Endothelial cell of umbilical vein (primary cell): ENCODE results near the gene EPHX1. TPM values are rescaled to one million over a fixed set of nuclear protein-coding genes. Genes with fewer than 3 reads are reported as not detected.

Experiments used
- BruUV-seq: library from RNA; stranded (reverse); fragments of 400-500 nt; replicated peaks from 2 replicates; lab custom pipeline; 2021; lab: Mats Ljungman, UMichigan
- CTCF ChIA-PET: fragments of 300-600, 350-600 bp; sonication (Branson Sonifier 250); formaldehyde crosslinking; loops from one replicate; lab custom pipeline; 2021; ENCODE audit warnings: antibody characterized with exemption, inconsistent platforms; lab: Charles Lee
- POLR2A ChIA-PET: fragments of 300-600, 350-600 bp; sonication (Branson Sonifier 250); formaldehyde crosslinking; loops from one replicate; lab custom pipeline; 2021; ENCODE audit warnings: antibody characterized with exemption, inconsistent platforms; lab: Charles Lee
- DNase-seq: peaks from one replicate; pipeline ENCODE4 v3.0.0-alpha.2; 2011; ENCODE audit warnings: low read depth, low spot score
- FAIRE-seq: peaks from 2 replicates; lab custom pipeline; 2011; peaks lifted over from hg19 to GRCh38; lab: Jason Lieb, UNC
- H2AFZ ChIP-seq: 2 replicates; pipeline ENCODE4 v1.6.0; 2012; ENCODE audit warnings: low read depth, low read length, control low read depth, inconsistent platforms
- H3K27ac ChIP-seq: 2 replicates; pipeline ENCODE4 v1.5.1; 2011; ENCODE audit warnings: low read depth, mild to moderate bottlenecking, control low read depth, low read length, moderate library complexity; ENCODE audit not compliant: insufficient read depth
- H3K27me3 ChIP-seq, 2 experiments: 2 replicates each; pipeline versions ENCODE4 v1.6.0 to v1.6.1; 2011; ENCODE audit warnings: low read length in 2 of 2, mixed read lengths in 1 of 2; ENCODE audit not compliant: control insufficient read depth in 2 of 2, insufficient read depth in 2 of 2
- H3K36me3 ChIP-seq, 2 experiments: 2 replicates in 1 of 2; 3 replicates in 1 of 2; pipeline ENCODE4 v1.5.1; 2011; ENCODE audit warnings: low read length in 2 of 2, mild to moderate bottlenecking in 1 of 2, moderate library complexity in 1 of 2; ENCODE audit not compliant: control insufficient read depth in 2 of 2, insufficient read depth in 2 of 2; ENCODE audit errors: extremely low read depth in 1 of 2
- H3K4me1 ChIP-seq: 3 replicates; pipeline ENCODE4 v1.5.1; 2011; ENCODE audit warnings: mild to moderate bottlenecking, low read length; ENCODE audit not compliant: control insufficient read depth, insufficient read depth; ENCODE audit errors: extremely low read depth
- H3K4me2 ChIP-seq: 2 replicates; pipeline ENCODE4 v1.6.1; 2011; ENCODE audit warnings: low read length, control low read depth, mixed read lengths; ENCODE audit not compliant: insufficient read depth
- H3K4me3 ChIP-seq, 3 experiments: fragments of 200-600 bp in 1 of 3; sonication (generic), shearing (Covaris generic) in 1 of 3; replicated peaks in 1 of 3; 2 replicates each; pipeline ENCODE4 v1.5.1; 2011 to 2016; ENCODE audit warnings: control low read depth in 3 of 3, low read length in 3 of 3, mild to moderate bottlenecking in 2 of 3, inconsistent platforms in 1 of 3, low read depth in 1 of 3, moderate library complexity in 1 of 3; ENCODE audit not compliant: insufficient read depth in 1 of 3
- H3K79me2 ChIP-seq: 2 replicates; pipeline ENCODE4 v1.6.0; 2012; ENCODE audit warnings: low read length, inconsistent platforms; ENCODE audit not compliant: control insufficient read depth, insufficient read depth
- H3K9ac ChIP-seq: replicated peaks from 2 replicates; pipeline ENCODE3; 2011; ENCODE audit warnings: low read length, control low read depth; ENCODE audit not compliant: insufficient read depth; ENCODE audit errors: extremely low read depth
- H3K9me1 ChIP-seq: replicated peaks from 3 replicates; pipeline ENCODE4 v1.6.0; 2011; ENCODE audit warnings: mild to moderate bottlenecking, low read length; ENCODE audit not compliant: control insufficient read depth, insufficient read depth; ENCODE audit errors: extremely low read depth
- H3K9me3 ChIP-seq: replicated peaks from 2 replicates; pipeline ENCODE4 v1.5.1; 2012; ENCODE audit warnings: low read length, inconsistent platforms; ENCODE audit not compliant: control insufficient read depth, insufficient read depth
- H4K20me1 ChIP-seq: replicated peaks from 2 replicates; pipeline ENCODE3; 2011; ENCODE audit warnings: mild to moderate bottlenecking, low read length; ENCODE audit not compliant: control insufficient read depth, insufficient read depth; ENCODE audit errors: extremely low read depth
- EZH2 ChIP-seq: IDR thresholded peaks from 2 replicates; pipeline ENCODE4 v1.6.1; 2012; ENCODE audit warnings: borderline replicate concordance, low read depth, mild to moderate bottlenecking, moderate library complexity, low read length, inconsistent platforms; ENCODE audit not compliant: severe bottlenecking
- FOS ChIP-seq: IDR thresholded peaks from 2 replicates; pipeline ENCODE4 v1.6.1; 2011; ENCODE audit warnings: mild to moderate bottlenecking, low read length, moderate library complexity, borderline replicate concordance; ENCODE audit not compliant: insufficient read depth
- GATA2 ChIP-seq: IDR thresholded peaks from 2 replicates; pipeline ENCODE4 v1.7.0; 2011; ENCODE audit warnings: low read depth, mild to moderate bottlenecking, moderate library complexity, mixed read lengths, low read length; ENCODE audit not compliant: insufficient read length, insufficient read depth
- JUN ChIP-seq: IDR thresholded peaks from 2 replicates; pipeline ENCODE4 v1.6.1; 2011; ENCODE audit warnings: borderline replicate concordance, low read depth; ENCODE audit not compliant: insufficient read length, insufficient read depth
- MAX ChIP-seq: IDR thresholded peaks from 2 replicates; pipeline ENCODE4 v1.6.1; 2011; ENCODE audit not compliant: insufficient read depth, insufficient read length
- MYC ChIP-seq: IDR thresholded peaks from one replicate; pipeline ENCODE4 v1.6.1; 2011; ENCODE audit warnings: mild to moderate bottlenecking, low read depth, low read length
- POLR2A ChIP-seq: IDR thresholded peaks from 2 replicates; pipeline ENCODE4 v1.6.1; 2012; ENCODE audit warnings: low read depth, mild to moderate bottlenecking, control low read depth, low read length
- POLR2AphosphoS5 ChIP-seq: IDR thresholded peaks from 2 replicates; pipeline ENCODE4 v1.6.1; 2012; ENCODE audit warnings: low read depth, mild to moderate bottlenecking, control low read depth, low read length, moderate library complexity; ENCODE audit not compliant: insufficient read depth
- dilution Hi-C: fragments of 300-500 bp; cut with MboI; formaldehyde crosslinking; loops from one replicate; pipeline ENCODE4 v1.15.0; 2019; ENCODE audit warnings: low sequenced_read_pairs; ENCODE audit not compliant: extremely low pct_ligation_motif_present
- intact Hi-C: fragments of 100-400 bp; cut with micrococcal nuclease; formaldehyde crosslinking; loops from one replicate; pipeline ENCODE4 v1.10.0; 2022
- polyA plus RNA-seq, 4 experiments: library from polyadenylated mRNA; depleted of rRNA in 3 of 4; stranded (reverse) in 3 of 4; unstranded in 1 of 4; fragments of >200 nt; gene quantifications; 2 replicates each; pipeline versions ENCODE4 v1.2.1 to v1.2.3, GENCODE V29; 2011 to 2012; ENCODE audit warnings: missing spikeins in 1 of 4
- total RNA-seq: library from RNA; stranded (reverse); gene quantifications from 2 replicates; pipeline ENCODE4 v1.2.3, GENCODE V29; 2021
- TF ChIP-seq, protein P1 (sequence below), 2 donors: IDR thresholded peaks; 1 replicate in 1 of 2; 2 replicates in 1 of 2; pipeline ENCODE4 v1.5.1; 2011; ENCODE audit warnings: low read length in 2 of 2, mild to moderate bottlenecking in 2 of 2, moderate library complexity in 2 of 2, control low read depth in 1 of 2, inconsistent platforms in 1 of 2, low read depth in 1 of 2; ENCODE audit not compliant: insufficient read depth in 1 of 2; ENCODE audit errors: extremely low read depth in 1 of 2

The EPHX1 gene
- total and polyA plus RNA-seq, 2 donors (not counting 3 experiments of a cell fraction or from before 2014, with no cell fraction given): 23.7 to 25.2 TPM

DNA sequence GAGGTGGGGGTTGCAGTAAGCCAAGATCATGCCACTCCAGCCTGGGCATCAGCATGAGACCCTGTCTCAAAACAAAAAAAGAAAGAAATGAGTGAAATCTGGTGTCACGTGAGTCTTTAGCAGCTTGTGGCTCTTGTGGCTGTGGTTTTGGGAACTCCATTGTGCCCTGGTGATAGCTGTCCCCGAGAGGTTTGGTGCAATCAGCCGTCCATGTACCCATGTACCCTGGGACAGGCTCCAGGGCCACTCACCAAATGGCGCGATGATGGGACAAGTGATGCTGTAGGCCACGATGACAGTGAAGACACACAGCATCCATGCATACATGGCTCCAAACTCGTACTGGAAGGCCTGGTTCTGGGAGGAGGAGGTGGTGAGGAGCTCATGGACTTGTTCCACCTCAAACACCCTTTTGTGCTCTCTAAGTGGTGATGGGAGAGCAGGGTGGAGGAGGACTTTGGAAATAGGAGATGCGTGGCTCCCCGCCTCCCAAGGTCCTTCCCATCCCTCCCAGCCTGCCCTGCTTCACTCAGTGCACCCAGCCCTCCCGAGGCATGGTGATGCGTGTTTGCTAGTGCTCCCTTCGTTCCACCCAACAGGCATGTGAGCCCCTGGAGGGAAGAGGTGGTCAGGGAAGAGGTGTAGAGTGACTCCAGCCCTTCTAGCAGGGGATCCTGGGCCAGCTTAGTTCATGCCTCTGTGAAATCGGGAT is 42.6 kb downstream of the EPHX1 start:
- Histone ChIP-seq H3K36me3 (no peaks in the 10 kb centered on the region), H3K4me2 (no peak overlapping the region), H3K9me3 (no peaks in the 10 kb centered on the region), H4K20me1 (no peaks in the 10 kb centered on the region), H3K79me2 (no peaks in the 10 kb centered on the region), H3K4me1 (no peaks in the 10 kb centered on the region), H3K27ac (no peak overlapping the region), H3K27me3 (no peaks in the 10 kb centered on the region), H2AFZ (no peak overlapping the region), H3K9me1 (no peaks in the 10 kb centered on the region), H3K4me3 (no peak overlapping the region), H3K9ac (no peak overlapping the region)
- CTCF ChIA-PET: interaction anchor here (0.5 to 2.0 kb wide), 4 partner anchors 26 to 378 kb away, joined by 3 to 7 read pairs (median 4); partner anchors contain the start of gene TMEM63A
- FAIRE-seq (no peak), DNase-seq (no peak)
- BruUV-seq: no TSS peak
- POLR2A ChIA-PET: no interaction called here
- intact Hi-C loops: no loop called here
- TF ChIP-seq GATA2 (no peak), POLR2A (no peak), JUN (no peak), EZH2 (no peak), FOS (no peak), MAX (no peak), POLR2AphosphoS5 (no peak), MYC (no peak)
- TF ChIP-seq, protein P1, sequence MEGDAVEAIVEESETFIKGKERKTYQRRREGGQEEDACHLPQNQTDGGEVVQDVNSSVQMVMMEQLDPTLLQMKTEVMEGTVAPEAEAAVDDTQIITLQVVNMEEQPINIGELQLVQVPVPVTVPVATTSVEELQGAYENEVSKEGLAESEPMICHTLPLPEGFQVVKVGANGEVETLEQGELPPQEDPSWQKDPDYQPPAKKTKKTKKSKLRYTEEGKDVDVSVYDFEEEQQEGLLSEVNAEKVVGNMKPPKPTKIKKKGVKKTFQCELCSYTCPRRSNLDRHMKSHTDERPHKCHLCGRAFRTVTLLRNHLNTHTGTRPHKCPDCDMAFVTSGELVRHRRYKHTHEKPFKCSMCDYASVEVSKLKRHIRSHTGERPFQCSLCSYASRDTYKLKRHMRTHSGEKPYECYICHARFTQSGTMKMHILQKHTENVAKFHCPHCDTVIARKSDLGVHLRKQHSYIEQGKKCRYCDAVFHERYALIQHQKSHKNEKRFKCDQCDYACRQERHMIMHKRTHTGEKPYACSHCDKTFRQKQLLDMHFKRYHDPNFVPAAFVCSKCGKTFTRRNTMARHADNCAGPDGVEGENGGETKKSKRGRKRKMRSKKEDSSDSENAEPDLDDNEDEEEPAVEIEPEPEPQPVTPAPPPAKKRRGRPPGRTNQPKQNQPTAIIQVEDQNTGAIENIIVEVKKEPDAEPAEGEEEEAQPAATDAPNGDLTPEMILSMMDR (IDR thresholded peaks at IDR 0.05; ENCODE audit: extremely low read depth in 1 of 2, insufficient read depth in 1 of 2, low read depth in 1 of 2, low read length in 2 of 2): no peak
- dilution Hi-C loops: no loop called here
